ENCODE results near the gene GIMAP8. TPM values are rescaled to one million over a fixed set of nuclear protein-coding genes. Genes with fewer than 3 reads are reported as not detected.

Gene GIMAP8
- total RNA-seq, 1 donor from 2014 or later = 11.0 TPM

DNA sequence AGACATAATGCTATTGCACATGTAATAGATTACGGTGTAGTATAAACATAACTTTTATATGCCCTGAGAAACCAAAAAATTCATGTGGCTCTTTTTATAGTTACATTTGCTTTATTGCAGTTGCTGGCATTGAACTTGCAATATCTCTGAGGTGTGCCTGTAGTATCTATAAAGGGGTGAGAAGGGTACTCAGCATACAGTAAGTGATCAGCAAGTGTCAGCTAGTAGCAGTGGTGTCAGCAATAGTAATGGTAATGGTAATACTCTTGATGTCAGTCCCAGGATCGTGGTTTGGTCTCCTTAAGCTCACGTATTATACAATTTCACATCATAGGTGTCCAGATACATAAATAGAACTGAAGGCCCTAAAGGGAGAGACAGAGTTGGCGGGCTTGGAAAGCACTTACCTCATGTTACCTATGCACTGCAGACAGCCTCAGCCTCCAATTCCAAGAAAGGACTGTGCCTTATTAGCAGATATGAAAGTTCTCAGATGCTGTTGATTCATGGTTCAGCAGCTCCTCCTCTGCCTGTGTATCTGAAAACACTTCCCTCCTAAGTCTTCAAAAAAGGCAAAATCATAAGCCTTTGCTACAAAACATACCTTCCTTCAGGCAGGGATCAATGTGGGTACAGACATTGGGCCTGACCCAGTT, 57.6 kb downstream of the GIMAP8 start:
- peaks cover 28% of the 10 kb centered on the region for H3K4me1 ChIP-seq
- intact Hi-C loops (cut with micrococcal nuclease) = no loop called here
- H3K27me3 ChIP-seq (ENCODE audit: low read depth) = no peaks in the 10 kb centered on the region
- H3K4me3 ChIP-seq = no peak overlapping the region
- no peak for DNase-seq
- H3K27ac ChIP-seq (replicated peaks) = no peak overlapping the region
- peaks cover 5% of the 10 kb centered on the region for H3K9me3 ChIP-seq (replicated peaks)
- TF ChIP-seq, protein P1, sequence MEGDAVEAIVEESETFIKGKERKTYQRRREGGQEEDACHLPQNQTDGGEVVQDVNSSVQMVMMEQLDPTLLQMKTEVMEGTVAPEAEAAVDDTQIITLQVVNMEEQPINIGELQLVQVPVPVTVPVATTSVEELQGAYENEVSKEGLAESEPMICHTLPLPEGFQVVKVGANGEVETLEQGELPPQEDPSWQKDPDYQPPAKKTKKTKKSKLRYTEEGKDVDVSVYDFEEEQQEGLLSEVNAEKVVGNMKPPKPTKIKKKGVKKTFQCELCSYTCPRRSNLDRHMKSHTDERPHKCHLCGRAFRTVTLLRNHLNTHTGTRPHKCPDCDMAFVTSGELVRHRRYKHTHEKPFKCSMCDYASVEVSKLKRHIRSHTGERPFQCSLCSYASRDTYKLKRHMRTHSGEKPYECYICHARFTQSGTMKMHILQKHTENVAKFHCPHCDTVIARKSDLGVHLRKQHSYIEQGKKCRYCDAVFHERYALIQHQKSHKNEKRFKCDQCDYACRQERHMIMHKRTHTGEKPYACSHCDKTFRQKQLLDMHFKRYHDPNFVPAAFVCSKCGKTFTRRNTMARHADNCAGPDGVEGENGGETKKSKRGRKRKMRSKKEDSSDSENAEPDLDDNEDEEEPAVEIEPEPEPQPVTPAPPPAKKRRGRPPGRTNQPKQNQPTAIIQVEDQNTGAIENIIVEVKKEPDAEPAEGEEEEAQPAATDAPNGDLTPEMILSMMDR (IDR thresholded peaks at IDR 0.05; ENCODE audit: borderline replicate concordance) = no peak
- H3K36me3 ChIP-seq = no peaks in the 10 kb centered on the region

DNA sequence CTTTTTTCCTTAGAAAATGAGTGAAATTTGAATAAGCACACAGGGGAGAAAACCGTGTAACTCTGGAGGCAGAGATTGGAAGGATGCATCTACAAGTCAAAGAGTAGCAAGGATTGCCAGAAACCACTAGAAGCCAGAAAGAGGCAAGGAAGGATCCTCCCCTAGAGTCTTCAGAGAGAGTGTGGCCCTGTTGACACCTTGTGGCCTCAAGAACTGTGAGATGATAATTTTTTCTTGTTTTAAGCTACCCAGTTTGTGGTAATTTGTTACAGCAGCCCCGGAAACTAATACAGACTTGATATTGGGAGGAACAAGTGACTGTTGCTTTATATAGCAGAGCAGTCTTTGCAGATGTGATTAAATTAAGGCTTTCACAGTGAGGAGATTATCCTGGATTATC, 60.6 kb downstream of the GIMAP8 start:
- Histone ChIP-seq H3K9me3 (replicated peaks) (peaks cover 5% of the 10 kb centered on the region), H3K4me3 (no peak overlapping the region), H3K4me1 (peaks cover 4% of the 10 kb centered on the region), H3K36me3 (no peaks in the 10 kb centered on the region), H3K27ac (replicated peaks) (no peak overlapping the region), H3K27me3 (ENCODE audit: low read depth) (no peaks in the 10 kb centered on the region)
- TF ChIP-seq, protein P1 (IDR thresholded peaks at IDR 0.05; ENCODE audit: borderline replicate concordance) = no peak
- DNase-seq = no peak
- intact Hi-C loops (cut with micrococcal nuclease) = no loop called here

DNA sequence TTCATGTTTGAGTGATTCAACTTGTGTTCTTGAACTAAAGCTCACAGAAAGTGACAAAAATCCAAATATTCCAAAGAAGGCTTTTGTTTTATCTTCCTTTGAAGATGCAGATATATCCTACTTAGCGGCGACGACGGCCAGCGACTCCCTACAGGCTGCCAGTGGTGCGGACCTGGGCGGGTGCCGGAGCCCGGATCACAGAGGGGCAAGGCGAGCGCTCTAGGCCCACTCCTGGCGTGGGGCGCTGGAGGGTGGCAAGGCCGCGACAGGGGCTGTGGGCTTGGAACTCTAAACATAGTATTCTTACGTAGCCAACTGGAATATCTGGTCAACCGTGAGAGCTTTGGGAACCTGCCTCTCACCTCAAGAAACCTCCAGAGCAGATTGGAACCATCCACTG, 63.3 kb downstream of the GIMAP8 start:
- Histone ChIP-seq H3K4me1 (peaks cover 4% of the 10 kb centered on the region), H3K4me3 (peak overlapping the region; percentile 68), H3K27me3 (ENCODE audit: low read depth) (no peaks in the 10 kb centered on the region), H3K36me3 (no peaks in the 10 kb centered on the region), H3K27ac (replicated peaks) (peak overlapping the region; percentile 86), H3K9me3 (replicated peaks) (peaks cover 5% of the 10 kb centered on the region)
- intact Hi-C loops (cut with micrococcal nuclease) = no loop called here
- DNase-seq = no peak
- TF ChIP-seq, protein P1 (IDR thresholded peaks at IDR 0.05; ENCODE audit: borderline replicate concordance) = no peak

DNA sequence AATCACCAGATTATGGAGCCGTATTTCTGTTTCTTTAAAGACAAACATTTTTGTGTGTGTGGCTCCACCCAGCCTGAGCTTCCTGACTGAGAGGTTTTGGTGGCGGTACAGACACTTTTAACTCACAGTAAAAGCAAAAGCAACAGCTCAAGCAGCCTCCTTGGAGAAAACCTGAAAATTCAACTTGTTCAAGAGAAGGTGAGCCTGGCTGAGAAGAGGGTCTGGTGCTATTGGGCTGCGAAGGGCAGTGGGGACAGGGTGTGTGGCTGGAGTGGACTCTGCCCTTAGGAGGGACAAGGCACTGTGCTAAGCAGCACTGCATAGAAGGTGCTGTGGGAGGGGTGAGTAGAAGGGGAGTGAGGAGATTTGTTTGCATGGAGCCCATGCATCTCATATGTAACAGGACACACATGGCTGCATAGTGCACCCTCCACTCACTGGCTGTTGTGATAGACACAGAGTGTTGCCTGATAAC, 64.4 kb downstream of the GIMAP8 start, which contains the start of gene GIMAP7:
Gene GIMAP7, plus strand, starts transcription at position 125 of the 475 bp plus-strand sequence. CDS start 5,103 bp downstream, outside the sequence.
- Histone ChIP-seq H3K4me1 (peaks cover 4% of the 10 kb centered on the region), H3K27ac (replicated peaks) (peak within 1 kb of the TSS; percentile 86), H3K36me3 (no peaks in the 10 kb centered on the region), H3K4me3 (peak within 1 kb of the TSS; percentile 68), H3K27me3 (ENCODE audit: low read depth) (no peaks in the 10 kb centered on the region), H3K9me3 (replicated peaks) (peaks cover 5% of the 10 kb centered on the region)
- intact Hi-C loops (cut with micrococcal nuclease) = no loop called here
- TF ChIP-seq, protein P1 (IDR thresholded peaks at IDR 0.05; ENCODE audit: borderline replicate concordance) = no peak
- no peak for DNase-seq

DNA sequence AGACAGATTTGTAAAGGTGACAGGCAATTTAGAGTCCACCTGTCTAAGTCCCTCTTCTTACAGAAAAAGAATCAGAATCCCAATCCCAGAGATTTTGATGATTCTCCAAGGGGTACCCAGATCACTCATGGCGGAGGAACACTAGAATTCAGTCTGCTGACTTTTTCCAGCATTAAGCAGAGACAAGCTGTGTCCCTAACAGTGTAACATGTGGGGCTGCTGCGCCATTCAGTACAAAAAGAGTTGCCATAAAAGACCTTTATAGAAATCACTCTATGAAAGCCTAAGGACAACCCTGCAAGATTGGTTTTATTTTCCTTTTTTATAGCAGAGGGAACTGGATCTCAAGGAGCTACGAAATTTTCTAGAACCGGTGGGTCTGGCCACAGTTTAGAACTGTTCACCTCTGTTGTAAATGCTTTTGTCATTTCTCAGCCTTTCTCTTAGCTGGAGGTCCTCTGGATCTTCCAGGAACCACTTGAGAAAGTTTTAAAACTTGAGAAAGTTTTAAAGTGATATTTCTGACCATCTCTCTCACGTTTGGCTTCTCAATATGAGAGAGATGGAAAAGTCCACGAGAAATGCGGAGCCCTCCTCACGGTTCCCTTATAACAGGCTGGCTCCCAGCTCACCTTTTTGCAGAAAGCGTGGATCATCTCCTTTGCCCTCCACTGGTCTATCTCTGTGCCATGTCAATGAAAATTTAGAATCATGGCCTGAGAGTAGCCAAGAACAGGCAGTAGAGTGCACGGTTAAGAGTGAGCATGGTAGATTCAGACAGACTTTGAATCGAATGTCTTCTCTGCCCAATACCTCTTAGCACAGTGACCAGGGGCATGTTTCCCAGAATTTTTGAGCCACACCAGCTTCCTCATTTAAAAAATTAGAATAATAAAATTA, 65.1 kb downstream of the GIMAP8 start:
- intact Hi-C loops (cut with micrococcal nuclease) = no loop called here

More for the DNA sequence above, 65.1 kb downstream of the GIMAP8 start:
- TF ChIP-seq, protein P1 (IDR thresholded peaks at IDR 0.05; ENCODE audit: borderline replicate concordance) = no peak
- H3K4me1 ChIP-seq = peaks cover 4% of the 10 kb centered on the region
- peak overlapping the region; percentile 68 for H3K4me3 ChIP-seq
- no peak for DNase-seq
- peak overlapping the region; percentile 86 for H3K27ac ChIP-seq (replicated peaks)
- peaks cover 5% of the 10 kb centered on the region for H3K9me3 ChIP-seq (replicated peaks)
- H3K36me3 ChIP-seq = peaks cover 6% of the 10 kb centered on the region
- no peaks in the 10 kb centered on the region for H3K27me3 ChIP-seq (ENCODE audit: low read depth)
